ENCODE measurements around the gene PNMA8B.

The PNMA8B gene

DNA sequence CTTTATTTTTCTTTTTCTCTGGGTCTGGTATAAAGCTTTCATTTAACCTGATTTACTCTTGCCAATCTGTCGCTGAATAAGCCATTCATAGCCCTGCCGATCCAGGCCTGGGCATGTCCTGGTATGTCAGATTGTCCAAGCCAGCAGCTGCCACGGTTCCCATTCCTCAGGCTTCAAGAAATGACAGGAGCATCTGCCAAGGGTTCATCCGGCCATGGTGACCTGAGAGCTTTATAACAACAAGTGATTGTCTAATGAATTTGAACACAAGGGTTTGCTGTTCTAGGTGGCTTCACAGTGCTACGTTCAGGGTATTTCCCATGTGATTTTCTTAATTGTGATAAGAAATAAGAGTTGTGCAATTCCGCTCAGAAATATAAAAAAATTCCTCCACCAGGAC is 44.3 kb downstream of the PNMA8B start:
- DNase-seq, result no peak

DNA sequence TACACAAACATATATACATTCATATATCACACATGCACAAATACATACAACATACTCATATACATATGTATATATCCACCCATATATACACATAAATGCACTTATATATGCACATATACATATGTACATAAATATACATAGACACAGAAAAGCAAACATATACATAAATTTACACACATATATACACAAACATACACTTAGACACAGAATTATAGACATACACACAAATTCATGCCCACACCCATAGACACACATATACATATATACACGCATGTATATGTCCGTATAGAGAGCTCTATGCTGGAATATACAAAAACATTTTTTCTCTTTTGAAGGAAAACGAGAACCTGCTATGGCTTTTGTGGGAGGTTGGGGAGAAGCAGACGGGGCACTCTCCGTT is 44.9 kb downstream of the PNMA8B start:
- DNase-seq, result no peak

DNA sequence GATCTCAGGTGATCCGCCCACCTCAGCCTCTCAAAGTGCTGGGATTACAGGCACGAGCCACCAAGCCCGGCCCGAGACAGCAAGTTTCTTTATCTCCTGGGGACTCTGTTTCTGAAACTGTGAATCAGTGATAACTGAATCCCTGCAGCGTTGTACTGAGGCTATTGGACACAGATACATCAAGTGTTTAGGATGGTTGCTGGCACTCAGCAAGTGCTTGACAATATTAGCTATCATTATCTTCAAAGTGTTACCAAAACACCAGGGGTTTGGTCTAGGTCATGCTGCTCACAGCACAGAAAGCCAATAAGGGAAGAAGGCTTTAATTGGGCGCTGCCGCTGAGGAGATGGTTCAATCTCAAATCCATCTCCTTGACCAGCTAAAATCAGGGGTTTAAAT is 46.4 kb downstream of the PNMA8B start:
- DNase-seq, result no peak

DNA sequence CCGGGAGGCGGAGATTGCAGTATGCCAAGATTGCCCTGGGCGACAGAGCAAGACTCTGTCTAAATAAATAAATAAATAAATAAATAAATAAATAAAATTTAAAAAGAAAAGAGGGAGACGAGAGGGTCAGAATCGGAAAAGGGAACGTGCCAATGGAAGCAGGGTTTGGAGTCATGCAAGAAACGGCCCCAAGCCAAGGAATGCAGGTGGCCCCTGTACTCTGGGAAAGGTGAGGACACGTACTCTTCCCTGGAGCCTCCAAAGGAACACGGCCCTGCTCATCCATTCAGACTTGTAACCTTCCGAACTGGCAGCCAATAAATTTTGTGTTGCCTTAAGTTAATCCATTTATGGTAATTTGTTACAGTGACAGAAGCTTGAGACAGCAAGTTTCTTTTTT is 47.1 kb downstream of the PNMA8B start:
- no peak for DNase-seq

DNA sequence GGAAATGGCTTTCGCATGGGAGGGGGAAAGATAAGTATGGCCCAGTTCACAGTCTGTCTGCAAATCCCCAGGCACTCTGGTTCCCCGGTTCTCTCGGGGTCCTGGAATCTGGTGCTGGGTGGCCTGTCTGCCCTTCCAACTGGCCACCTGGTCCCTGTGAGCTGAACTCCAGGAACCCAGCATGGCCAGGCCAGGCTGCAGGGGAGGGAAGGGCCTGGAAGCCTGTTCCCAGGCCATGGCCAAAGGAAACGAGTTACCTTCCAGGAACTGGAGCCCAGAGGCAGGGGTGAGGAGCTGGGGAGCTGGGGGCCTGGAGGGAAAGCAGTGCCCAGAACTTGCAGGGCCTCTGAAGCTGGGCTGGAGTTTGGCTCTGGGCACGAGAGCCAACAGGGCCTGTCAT is 47.8 kb downstream of the PNMA8B start:
- DNase-seq, result no peak

DNA sequence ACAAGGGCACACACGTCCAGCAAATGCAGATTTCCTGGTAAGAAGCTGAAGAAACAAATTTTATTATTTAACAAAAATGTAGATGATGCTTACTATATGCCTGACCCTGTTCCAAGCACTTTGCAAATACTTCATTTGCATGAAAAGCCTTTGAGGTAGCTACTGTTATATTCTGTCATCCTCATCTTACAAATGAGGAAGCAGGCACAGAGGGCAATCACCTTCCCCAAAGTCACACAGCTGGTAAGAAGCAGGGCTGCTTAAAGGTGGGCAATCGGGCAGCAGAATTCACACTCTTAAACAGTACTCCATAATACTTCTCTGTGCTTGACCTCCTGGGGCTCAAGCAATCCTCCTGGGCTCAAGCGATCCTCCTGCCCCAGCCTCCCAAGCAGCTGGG is 48.7 kb downstream of the PNMA8B start:
- no peak for DNase-seq

DNA sequence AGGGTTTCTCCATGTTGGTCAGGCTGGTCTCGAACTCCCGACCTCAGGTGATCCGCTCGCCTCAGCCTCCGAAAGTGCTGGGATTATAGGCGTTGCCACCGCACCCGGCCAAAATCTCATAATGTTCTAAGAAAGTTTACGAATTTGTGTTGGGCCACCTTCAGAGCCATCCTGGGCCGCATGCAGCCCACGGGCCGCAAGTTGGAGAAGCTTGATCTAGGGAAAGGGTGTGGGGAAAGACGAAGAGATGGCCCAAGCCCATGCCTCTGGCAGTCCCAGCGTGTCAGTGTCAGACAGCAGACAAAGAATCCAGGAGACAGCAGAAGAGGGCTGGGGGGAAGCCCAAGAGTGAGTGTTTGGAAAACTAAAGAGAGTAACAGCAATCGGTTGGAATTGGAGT is 49.6 kb downstream of the PNMA8B start:
- no peak for DNase-seq

DNA sequence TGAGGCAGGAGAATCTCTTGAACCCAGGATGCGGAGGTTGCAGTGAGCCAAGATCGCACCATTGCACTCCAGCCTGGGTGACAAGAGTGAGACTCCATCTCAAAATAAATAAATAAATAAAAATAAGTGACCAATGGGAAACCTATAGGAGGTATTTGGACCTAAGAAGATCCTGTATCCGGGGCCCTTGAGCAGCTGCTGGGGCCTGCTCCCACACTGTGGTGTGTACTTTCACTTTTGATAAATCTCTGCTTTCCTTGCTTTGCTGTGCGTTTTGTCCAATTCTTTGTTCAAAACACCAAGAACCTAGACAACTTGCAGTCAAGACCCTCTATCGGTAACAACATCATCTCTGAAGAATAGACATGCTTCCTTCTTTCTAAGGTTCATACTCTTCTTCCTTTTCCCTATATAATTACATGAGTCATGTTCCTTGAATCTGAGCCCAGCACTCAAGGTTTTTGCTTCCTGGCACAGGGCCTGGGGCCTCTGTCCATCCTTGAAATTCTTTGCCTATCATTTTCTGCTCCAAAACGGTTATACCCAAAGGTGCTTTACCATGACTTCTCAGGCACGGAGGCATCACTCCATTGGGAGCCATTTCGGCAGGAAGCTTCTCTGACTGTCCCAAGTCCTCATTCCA is 52.7 kb downstream of the PNMA8B start:
- DNase-seq, result no peak

DNA sequence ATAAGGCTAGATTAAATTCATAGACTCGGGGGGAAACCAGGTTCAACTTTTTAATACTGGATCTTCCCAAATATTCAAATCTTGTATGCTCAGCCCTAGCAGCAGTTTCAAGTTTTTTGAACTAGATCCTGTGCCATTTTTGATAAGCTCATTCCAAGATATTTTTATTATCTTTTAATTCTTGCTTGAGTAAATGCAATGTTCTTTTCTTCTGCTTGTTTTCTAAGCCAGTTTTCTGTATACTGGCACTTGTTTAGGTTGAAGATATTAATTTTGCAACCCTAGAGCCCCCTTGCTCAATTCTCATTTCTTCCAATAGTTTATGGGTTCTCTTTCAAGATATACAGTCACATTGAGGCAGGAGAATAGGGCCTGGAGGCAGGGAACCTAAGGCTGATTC is 53.8 kb downstream of the PNMA8B start:
- no peak for DNase-seq

Measured in stimulated activated CD4-positive, alpha-beta T cell treated with anti-CD3 and anti-CD28 coated beads, Interleukin-12 subunit alpha, Interleukin-12 subunit beta, amount 100 ng/mL, for 4 hours (primary cell).